Keratinocyte (primary cell): ENCODE data around the gene CHST13.

Experiments
- CTCF ChIP-seq, 3 experiments: IDR thresholded peaks in 1 of 3; conservative IDR thresholded peaks in 1 of 3; optimal IDR thresholded peaks in 1 of 3; 2 replicates in 2 of 3; 3 replicates in 1 of 3; pipeline versions ENCODE3 to v1.5.1; 2011; ENCODE audit warnings: low read length in 3 of 3, mild to moderate bottlenecking in 3 of 3, moderate library complexity in 2 of 3, control low read depth in 1 of 3, inconsistent platforms in 1 of 3; ENCODE audit not compliant: insufficient read depth in 2 of 3; ENCODE audit errors: extremely low read depth in 1 of 3
- EZH2 ChIP-seq: IDR thresholded peaks from one replicate; pipeline ENCODE4 v1.6.1; 2012; ENCODE audit warnings: inconsistent platforms, mild to moderate bottlenecking, low read length, moderate library complexity

DNA sequence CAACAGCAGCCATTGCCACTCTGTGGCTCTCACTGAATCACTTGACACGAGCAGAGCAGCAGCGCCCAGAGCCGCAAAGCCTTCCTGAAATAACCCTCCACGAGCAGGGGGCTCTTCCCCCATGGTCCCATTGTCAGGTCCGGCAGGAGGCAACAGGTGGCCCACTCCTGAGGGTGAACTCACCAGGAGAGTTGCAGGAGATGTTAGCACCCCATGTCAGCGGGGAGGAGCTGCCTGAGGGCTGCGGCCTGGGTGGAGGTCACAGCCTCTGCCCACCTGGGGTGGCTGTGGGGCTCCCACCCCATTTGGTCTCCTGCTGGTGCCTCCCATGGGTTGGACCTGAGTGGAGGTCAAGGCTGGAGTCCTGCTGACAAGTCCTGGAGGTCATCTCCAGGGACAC is 47.1 kb downstream of the CHST13 start:
- TF ChIP-seq CTCF (optimal IDR thresholded peaks at IDR 0.05 in 1 of 3, IDR thresholded peaks at IDR 0.05 in 1 of 3, conservative IDR thresholded peaks at IDR 0.05 in 1 of 3; ENCODE audit: extremely low read depth in 1 of 3, insufficient read depth in 2 of 3, low read length in 3 of 3), result no peak
- no peak for TF ChIP-seq EZH2
